HG02678 (cell line): Measurements from ENCODE around the gene KLHL21.

Experiments used
- ATAC-seq: cut with Tn5 transposase; IDR thresholded peaks from one replicate; pipeline ENCODE4 v1.9.1; 2021; ENCODE audit warnings: mild to moderate bottlenecking, moderate library complexity; ENCODE audit not compliant: unreplicated experiment

Gene KLHL21

GRCh38 chr1:6625584-6626149 is 23.0 kb upstream of the KLHL21 start:
- peak; percentile 22 for ATAC-seq

- peak; percentile 85 for ATAC-seq
Observed at GRCh38 chr1:6624710-6625583, 22.3 kb upstream of the KLHL21 start, which contains the start of gene THAP3. Gene THAP3 (plus strand): TSS chr1:6624868. CDS start chr1:6625219, 351 bp downstream.

GRCh38 chr1:6623269-6623965 is 20.7 kb upstream of the KLHL21 start:
- ATAC-seq = no peak

- ATAC-seq = no peak
Observed at GRCh38 chr1:6622396-6623152, 19.9 kb upstream of the KLHL21 start.

GRCh38 chr1:6621429-6622391 is 19.0 kb upstream of the KLHL21 start:
- ATAC-seq = no peak

- ATAC-seq = no peak
Observed at GRCh38 chr1:6619045-6619444, 16.4 kb upstream of the KLHL21 start.

GRCh38 chr1:6614929-6615785 is 12.5 kb upstream of the KLHL21 start:
- ATAC-seq = no peak

- ATAC-seq = no peak
Observed at GRCh38 chr1:6614019-6614928, 11.6 kb upstream of the KLHL21 start.

GRCh38 chr1:6613361-6614018 is 10.8 kb upstream of the KLHL21 start, which contains the start of gene PHF13:
Gene PHF13 (plus strand): TSS chr1:6613731. CDS start chr1:6614067, 336 bp downstream.
- ATAC-seq = peak; percentile 94

GRCh38 chr1:6612641-6613360 is 10.1 kb upstream of the KLHL21 start:
- ATAC-seq = peak; percentile 31

- ATAC-seq = no peak
Observed at GRCh38 chr1:6603915-6604558, 1.4 kb upstream of the KLHL21 start.

GRCh38 chr1:6603238-6603914 is 707 bp upstream of the KLHL21 start:
- peak; percentile 14 for ATAC-seq

GRCh38 chr1:6601923-6602668 is 573 bp downstream of the KLHL21 start:
- peak; percentile 6 for ATAC-seq

GRCh38 chr1:6601049-6601922 is 1.4 kb downstream of the KLHL21 start:
- ATAC-seq = no peak
